ENCODE results near the gene MSN.
"Not testable (repeated sequence)": the region's sequence is repeated elsewhere in the genome, so short reads cannot be mapped to it uniquely, and the experiment has no call there.

The MSN gene

DNA sequence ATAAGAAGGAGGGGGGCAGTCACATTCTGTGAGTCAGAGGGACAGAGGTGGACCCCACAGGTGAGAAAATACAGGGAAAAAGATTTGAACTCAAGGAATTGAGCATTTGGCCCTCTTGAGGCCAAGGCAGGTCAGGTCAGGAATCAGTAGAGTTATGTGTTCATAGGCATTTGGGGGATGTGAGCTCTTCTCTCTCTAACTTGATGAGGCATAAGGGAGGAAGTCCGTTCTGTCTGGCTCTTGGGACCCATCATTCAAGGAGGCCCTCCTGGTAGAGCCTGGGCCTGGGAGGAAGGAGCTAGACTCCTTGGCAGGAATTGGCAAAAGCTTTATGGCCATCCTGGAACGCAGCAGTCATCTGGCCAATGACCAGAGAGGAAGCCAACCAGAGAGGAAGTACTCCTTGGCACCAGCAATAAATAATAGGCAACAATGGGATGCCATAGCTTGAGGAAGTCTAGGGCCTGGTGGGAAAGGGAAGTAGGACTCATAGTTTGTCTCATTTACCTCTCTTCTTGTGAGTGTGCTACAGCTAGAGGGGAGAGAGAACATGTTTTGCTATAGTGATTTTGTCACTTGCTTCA lies 53.0 kb downstream of the MSN start:
- DNase-seq (ENCODE audit: low spot score) = no peak

DNA sequence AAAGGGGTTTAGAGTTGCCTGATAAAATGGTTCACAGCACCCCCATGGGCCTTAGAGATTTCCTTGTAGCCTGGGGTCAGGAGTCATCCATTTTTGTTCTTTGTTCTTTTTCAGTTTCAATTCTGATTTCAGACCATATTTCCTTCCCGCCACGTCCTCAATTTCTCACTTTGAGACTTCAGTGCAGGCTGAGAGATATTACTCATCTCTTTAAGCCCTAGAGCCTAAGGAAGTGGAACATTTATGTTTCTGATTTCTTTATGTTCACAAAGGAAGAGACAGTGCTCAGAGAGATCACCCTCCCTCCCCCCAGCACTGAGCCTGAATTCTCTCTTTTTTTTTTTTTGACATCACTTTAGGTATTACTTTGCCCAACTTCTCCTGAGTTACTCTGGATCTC lies 56.3 kb downstream of the MSN start:
- no peak for DNase-seq (ENCODE audit: low spot score)

DNA sequence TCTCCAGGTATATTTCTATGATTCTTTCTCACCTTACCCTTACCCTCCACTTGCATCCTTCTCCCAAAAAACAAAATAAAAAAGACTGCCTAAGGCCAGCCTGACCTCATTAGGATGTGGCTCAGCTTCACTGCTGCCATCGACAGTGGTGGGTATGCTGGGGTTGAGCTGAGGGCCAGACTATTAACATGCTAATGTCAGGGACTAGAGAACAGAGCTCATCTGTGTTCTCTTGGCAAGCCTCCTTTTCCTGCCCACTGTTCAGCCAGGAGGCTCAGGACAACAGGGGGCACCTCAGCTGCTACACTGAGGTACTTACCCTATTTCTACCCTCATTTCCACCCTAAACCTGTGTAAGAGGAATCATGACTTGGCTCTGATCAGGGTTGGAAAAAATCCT lies 59.3 kb downstream of the MSN start:
- peak; percentile 44 for DNase-seq (ENCODE audit: low spot score)

DNA sequence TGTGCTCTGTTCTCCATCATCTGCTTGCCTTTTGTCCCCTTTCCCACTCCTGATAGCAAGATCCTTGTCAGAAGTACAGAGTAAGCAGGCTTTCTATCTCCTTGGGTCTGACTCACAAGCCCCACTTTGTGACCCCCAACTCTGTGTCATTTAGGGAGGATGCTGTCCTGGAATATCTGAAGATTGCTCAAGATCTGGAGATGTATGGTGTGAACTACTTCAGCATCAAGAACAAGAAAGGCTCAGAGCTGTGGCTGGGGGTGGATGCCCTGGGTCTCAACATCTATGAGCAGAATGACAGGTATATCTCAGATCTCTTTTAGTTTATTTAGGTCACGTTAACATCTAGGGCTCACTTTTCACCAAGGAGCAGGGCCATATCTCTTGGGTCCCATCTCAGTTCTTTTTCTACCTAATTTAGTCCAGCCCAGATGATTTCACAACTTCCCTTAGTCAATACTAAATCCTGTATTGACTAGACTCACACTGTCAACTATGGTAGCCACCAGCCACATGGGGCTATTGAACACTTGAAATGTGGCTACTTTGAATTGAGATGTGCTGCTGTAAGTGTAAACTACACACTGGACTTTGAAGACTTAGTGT lies 64.3 kb downstream of the MSN start:
- no peak for DNase-seq (ENCODE audit: low spot score)

DNA sequence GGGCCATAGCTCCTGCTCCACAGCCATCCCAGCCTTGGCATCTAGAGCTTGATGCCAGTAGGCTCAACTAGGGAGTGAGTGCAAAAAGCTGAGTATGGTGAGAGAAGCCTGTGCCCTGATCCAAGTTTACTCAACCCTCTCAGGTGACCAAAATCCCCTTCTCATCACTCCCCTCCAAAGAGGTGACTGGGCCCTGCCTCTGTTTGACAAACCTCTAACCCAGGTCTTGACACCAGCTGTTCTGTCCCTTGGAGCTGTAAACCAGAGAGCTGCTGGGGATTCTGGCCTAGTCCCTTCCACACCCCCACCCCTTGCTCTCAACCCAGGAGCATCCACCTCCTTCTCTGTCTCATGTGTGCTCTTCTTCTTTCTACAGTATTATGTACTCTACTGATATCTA lies 73.5 kb downstream of the MSN start:
- DNase-seq (ENCODE audit: low spot score) = no peak

DNA sequence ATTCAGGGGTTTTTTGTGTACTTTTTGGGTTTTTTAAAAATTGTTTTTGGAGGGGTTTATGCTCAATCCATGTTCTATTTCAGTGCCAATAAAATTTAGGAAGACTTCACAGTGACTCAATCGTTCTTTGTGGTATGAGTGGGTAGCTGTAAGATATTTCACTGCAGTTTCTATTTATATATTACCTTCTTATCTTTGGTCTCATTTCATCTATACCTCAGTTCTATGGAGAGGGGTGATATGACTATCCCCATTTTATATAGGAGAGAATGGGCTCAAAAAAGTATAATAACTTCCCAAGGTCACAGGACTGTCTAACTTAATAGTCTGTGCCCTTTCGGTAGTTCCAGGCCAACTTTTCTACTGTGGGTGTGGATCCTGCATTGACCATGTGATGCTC lies 74.4 kb downstream of the MSN start:
- DNase-seq (ENCODE audit: low spot score) = no peak

DNA sequence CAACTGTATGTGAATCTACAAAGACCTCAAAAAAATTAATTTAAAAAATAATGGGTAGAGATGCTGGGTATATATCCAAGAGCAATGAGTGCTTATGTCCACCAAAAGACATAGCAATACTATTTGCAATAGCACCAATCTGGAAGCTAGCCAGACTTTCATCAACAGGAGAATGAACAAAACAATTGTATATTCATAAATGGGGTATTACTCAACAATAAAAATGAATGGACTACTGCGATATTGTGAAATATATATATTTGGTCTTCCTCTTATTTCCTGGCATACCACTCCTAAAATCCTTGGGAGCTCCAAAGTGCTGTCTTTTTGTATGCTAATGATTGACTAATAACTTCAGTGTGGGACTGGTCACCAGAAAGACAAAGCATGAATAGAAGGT lies 77.5 kb downstream of the MSN start:
- no peak for DNase-seq (ENCODE audit: low spot score)

DNA sequence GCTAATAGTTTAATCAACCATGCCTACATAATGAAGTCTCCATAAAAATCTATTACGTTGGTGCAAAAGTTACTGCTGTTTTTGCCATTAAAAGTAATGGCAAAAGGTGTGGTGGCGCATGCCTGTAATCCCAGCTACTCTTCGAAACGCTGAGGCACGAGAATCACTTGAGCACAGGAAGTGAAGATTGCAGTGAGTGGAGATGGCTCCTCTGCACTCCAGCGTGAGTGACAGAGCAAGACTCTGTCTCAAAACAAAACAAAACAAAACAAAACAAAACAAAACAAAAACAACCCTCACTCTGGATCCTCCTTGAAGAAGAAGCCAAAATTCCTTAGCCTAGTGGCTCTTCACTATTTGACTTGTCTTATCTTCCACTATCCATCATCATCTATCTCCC lies 78.0 kb downstream of the MSN start:
- no peak for DNase-seq (ENCODE audit: low spot score)

DNA sequence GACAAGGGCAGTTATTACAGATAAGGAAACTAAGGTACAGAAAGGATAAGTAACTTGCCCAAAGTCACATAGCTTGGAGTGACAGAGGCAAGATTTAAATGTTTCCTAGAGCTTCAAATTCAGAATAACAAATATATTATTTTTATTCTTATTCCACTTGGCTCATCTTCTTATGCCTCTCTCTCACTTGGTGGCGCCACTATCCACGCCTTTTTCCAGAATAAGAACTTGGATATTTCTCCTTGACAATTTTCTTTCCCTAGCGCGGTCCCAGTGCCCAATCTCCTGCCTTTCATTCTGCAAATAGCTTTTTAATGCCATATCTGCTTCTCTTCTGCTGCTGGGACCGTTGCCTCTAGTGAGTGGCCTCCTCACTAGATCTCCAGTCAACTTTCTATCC lies 78.5 kb downstream of the MSN start:
- no peak for DNase-seq (ENCODE audit: low spot score)

DNA sequence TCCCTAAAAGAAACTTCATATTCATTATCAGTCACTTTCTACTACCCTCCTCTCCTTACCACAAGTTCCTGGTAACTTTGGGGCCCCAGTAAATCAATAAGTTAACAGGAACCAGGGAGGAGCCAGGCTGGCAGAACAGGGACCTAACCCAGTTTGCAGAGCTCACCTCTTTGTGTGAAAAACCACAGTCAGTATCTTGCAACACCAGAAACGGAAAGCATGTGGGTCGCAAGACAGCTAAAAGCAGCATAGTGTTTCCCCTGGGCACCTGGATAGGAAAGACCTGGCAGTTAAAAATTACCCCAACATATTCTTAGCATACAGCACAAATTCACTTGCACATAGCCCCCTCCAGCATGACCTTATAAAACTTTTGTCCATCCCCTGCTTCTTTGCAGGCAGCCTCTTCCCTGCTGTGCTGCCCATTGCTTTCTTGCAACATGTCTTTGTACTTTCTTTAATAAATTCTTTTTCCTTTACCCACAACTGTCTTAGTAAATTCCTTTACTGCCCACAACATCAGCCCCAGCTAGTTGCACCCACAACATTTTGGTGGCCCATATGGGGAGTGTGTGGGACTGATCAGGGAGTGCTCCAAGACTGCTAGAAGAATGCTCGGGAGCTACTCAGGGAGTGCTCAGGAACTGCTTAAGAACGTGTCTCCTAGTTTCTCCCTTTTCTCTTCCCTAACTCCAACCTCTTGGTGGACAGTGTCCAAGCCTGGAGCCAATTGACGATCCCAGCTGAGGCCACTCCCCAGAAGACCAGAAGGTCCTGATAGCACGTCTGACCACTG lies 83.4 kb downstream of the MSN start:
- no peak for DNase-seq (ENCODE audit: low spot score)

DNA sequence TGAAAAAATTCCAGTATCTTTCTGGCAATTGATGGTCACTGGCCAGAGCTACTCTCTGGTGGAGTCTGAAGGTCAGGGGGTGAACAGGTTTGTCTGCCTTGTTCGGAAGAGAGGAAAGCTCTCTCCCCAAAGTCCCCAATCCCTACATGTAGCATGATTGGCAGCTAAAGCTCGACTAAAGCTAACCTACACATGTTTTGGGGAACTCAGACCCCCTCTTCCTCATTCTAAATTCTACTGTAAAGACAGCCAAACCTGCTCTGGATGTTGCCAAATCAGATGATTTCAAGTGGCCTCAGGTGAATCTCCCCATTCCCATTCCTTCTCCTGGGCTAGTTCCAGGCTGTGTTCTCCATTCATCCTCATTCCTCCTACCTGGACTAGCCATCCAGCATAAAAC lies 84.1 kb downstream of the MSN start:
- DNase-seq (ENCODE audit: low spot score) = no peak

DNA sequence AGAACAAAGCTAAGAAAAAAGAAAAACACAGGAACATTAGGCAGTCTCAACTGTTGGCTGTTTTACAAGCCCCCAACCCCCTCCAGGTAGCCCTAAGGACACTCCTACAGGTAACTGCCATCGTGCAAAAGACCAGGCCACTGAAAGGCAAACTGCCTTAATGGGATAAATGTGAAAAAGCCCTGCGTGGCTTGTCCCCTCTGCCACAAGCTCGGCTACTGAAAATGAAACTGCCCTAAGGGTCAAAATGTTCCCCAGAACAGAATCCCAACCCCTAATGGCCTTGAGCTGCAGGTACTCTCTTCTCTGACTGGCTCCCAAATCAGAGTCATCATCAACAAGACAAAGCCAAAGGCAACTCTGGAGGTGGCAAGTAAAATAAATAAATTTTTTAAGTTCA lies 84.8 kb downstream of the MSN start:
- DNase-seq (ENCODE audit: low spot score) = no peak

DNA sequence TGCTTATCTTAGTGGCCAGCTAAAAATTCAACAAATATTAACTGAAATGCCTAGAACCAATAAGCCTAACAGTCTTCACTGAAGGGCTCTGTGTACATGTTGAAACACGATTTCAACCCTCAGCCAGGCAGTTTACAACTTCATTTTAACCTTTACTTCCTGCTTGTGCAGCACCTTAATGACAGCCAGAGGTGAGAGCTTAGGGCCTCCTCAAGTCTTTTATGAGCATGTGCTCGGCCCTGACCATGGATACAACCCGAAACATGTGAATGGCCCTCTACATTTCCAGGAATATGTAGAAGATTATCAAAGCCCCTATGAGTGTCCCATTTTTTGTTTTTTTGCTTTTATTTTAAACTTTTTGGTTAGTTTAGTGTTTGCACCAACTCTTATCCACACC lies 88.3 kb downstream of the MSN start:
- DNase-seq (ENCODE audit: low spot score) = no peak

DNA sequence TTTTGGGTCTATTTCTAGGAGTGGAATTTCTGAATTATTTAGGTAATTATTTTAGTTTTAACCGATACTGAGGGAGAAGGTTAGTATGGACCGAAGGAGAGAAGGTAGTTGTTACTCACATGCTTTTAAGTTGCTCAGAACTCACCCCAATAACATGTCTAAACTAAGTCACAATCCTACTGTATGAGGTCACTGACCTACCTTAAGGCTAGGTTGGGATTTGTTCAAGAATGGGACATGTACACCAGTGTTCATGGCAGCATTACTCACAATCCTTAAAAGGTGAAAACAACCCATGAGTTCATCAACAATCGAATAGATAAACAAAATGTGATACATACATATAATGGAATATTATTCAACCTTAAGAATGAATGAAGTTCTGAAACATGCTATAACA lies 90.5 kb downstream of the MSN start:
- DNase-seq (ENCODE audit: low spot score) = no peak

DNA sequence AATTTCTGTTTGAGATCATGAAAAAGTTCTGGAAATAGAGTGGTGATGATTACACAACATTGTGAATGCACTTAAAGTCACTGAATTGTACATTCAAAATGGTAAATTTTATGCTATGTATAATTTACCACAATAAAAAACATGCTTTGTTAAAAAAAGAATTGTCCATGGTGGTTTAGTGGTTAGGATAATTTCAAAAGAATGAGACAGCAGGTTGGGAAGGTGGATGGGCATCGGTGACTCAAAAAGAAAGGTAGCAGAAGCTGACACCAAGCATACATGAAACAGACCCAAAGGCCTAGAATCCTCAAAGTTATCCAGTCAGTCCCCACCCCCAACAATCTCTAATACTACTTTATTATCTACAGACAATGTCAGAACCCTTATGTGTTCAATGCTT lies 91.1 kb downstream of the MSN start:
- DNase-seq (ENCODE audit: low spot score) = no peak

DNA sequence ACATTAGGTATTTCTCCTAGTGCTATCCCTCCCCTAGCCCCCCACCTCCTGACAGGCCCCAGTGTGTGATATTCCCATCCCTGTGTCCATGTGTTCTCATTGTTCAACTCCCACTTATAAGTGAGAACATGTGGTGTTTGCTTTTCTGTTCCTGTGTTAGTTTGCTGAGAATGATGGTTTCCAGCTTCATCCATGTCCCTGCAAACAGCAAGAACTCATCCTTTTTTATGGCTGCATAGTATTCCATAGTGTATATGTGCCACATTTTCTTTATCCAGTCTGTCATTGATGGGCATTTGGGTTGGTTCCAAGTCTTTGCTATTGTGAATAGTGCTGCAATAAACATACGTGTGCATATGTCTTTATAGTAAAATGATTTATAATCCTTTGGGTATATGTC lies 92.1 kb downstream of the MSN start:
- not testable (repeated sequence) for DNase-seq (ENCODE audit: low spot score)

DNA sequence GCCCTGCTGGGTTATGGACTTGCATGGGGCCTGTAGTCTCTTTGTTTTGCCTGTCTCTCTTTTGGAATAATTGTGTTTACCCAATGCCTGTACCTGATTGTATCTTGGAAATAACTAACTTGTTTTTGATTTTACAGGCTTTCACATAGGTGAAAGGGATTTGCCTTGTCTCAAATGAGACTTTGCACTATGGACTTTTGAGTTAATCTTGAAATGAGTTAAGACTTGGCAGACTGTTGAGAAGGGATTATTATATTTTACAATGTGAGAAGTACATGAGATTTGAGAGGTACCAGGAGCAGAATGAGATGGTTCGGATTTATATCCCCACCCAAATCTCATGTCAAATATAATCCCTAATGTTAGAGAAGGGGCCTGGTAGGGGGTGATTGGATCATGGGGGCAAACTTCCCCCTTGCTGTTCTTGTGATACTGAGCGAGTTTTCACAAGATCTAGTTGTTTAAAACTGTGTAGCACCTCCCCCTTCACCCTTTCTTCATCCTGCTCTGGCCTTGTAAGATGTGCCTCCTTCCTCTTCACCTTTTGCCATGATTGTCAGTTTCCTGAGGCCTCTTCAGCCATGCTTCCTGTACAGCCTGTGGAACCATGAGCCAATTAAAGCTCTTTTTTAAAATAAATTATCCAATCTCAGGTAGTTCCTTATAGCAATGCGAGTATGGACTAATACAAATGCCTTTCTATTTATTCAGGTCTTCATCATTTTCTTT lies 102.3 kb downstream of the MSN start:
- DNase-seq (ENCODE audit: low spot score) = no peak

DNA sequence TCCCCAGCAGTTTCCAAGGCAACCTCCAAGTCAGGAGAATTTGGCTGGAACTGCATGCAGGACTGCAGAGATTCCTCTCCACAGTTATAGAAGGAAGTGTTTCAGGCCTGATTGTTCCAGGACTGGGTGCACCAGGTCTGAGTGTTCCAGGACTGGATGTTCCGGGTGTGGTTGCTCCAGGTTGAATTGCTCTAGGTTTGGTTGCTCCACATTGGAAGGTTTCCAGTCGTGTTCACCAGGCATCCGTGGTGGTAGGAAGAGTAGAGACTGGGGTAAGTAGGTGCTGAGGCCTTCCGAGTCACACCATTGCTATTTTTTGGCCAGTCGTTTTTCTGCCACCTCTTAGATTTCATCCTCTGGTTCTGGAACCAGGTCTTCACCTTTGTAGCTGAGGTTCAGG lies 105.4 kb downstream of the MSN start:
- no peak for DNase-seq (ENCODE audit: low spot score)

DNA sequence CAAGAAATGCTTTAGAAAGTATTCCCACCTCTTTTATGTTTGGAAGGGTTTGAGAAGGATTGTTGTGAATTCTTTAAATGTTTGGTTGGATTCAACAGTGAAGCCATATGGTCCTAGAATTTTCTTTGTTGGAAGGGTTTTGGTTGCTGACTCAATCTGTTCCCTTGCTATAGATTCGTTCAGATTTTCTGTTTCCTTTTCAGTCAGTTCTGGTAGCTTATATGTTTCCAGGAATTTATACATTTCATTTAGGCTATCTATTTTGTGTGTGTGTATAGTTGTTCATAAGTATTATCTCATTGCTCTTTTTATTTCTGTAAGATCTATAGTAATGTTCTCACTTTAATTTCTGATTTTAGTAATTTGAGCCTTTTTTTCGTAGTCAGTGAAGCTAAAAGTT lies 114.4 kb downstream of the MSN start:
- no peak for DNase-seq (ENCODE audit: low spot score)

DNA sequence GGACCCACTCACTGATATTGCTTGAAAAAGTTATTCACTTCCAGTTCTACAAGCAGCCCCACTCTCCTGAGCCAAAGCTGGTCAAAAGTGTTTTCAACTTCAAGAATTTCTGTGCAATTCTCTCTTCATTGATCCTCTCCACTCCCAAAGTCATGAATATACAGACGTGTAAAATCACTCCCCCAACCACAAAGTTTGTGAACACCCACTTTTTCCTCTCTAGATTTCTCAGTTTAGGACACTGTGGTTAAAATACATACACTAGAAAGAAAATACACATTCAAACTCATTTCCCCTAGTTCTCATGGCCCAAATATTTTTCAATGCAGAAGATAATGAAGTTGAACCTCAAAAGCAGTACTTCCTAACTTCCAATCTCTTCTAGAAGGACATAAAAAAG lies 116.3 kb downstream of the MSN start:
- no peak for DNase-seq (ENCODE audit: low spot score)

All from globus pallidus (tissue), 1 donor.